Activated T-helper 17 cell treated with anti-CD3 and anti-CD28 coated beads, Interleukin-2, amount 50 U/mL, for 72 hours (primary cell): ENCODE measurements around the gene PRKCQ. TPM values are rescaled to one million over a fixed set of nuclear protein-coding genes. Genes with fewer than 3 reads are reported as not detected.

ENCODE experiments used
- ATAC-seq: fragments of 150-1000 bp; cut with Tn5 transposase; replicated peaks from 2 replicates; pipeline ENCODE4 v1.10.0; 2021; ENCODE audit warnings: mild to moderate bottlenecking, moderate library complexity
- H3K27ac Mint-ChIP-seq: one replicate; pipeline ENCODE4 v1.8.0; 2022; ENCODE audit warnings: mixed read lengths
- H3K27me3 Mint-ChIP-seq: one replicate; pipeline ENCODE4 v1.8.0; 2022; ENCODE audit warnings: mixed read lengths
- H3K36me3 Mint-ChIP-seq: one replicate; pipeline ENCODE4 v1.8.0; 2022; ENCODE audit warnings: low read depth, mild to moderate bottlenecking, mixed read lengths
- H3K4me1 Mint-ChIP-seq: one replicate; pipeline ENCODE4 v1.8.0; 2022; ENCODE audit warnings: mixed read lengths
- H3K4me3 Mint-ChIP-seq: one replicate; pipeline ENCODE4 v1.8.0; 2022; ENCODE audit warnings: mild to moderate bottlenecking, mixed read lengths
- H3K9me3 Mint-ChIP-seq: one replicate; pipeline ENCODE4 v1.8.0; 2022; ENCODE audit warnings: mixed read lengths
- total RNA-seq, 2 donors: library from RNA; stranded (reverse); gene quantifications; one replicate each; pipeline ENCODE4 v1.2.3, GENCODE V29; 2022

PRKCQ gene
- total RNA-seq, 2 donors from 2014 or later: 35.3 to 37.8 TPM

DNA sequence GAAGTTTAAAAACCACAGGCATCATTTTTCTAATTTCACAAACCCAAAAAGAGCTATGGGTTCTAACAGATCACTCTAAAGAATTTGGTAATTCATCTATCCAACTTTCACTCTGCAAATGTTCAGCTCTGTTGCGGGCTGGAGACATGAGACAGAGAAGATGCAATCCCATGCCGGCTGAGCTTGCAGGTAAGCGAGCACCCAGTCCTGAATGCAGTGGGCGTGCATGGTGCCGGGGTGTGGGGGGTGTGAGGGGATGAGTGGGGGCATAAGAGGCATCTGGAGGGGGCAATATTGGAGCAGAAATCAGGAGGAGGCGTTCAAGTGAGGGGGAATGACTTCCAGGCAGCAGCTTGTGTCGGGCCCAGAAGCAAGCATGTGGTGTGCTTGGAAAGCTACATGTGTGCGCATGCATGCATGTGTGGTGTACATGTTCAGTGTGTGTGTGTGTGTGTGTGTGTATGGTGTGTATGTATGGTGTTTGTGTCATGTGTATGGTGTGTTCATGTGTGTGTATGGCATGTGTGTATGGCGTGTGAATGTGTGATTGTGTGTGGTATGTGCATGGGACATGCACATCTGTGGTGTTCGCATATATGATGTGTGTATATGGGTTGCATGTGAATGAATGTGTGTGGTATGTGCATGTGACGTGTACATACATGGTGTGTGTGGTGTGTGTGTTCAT is 172.9 kb downstream of the PRKCQ start:
- Mint-ChIP-seq H3K9me3 (no peaks in the 10 kb centered on the region), H3K4me3 (peak overlapping the region; percentile 90), H3K27ac (peak overlapping the region; percentile 76), H3K4me1 (peaks cover 33% of the 10 kb centered on the region), H3K27me3 (no peaks in the 10 kb centered on the region), H3K36me3 (peaks cover 7% of the 10 kb centered on the region)
- ATAC-seq: peak; percentile 55

DNA sequence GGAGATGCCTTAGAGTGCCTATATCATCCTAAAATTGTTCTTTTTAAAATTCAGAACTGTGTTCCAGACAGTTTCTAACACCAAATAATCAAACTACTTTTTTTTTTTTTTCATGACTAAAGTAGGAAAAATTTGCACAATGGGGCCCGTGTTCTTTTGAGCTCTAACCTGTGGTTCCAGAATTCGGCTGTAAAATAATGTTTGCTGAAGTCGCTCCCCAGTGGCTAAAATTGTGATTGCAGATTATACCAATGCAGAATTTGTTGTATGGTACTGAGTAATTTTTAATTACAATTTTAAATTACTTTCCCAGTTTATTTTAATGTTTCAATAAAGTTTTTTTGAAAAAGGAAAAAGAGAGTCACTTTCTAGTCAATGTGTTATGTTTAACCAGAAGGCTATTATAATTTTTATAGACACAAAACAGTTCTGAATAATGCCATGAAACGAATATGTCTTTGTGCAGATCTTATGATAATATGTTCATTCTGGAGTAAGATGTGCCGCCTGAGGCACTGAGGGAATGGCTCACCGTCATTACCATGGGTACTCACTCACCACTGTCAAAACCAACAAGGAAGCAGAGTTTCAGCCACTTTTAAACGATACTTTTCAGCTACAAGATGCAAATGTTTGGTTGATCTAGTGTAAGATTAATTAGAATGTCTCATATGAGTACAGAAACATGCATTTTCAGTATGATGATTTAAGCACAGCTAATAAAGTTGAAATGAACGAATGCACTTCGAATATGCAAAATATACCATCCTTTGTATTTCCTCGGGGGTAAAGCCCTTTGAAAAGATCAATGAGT is 173.6 kb downstream of the PRKCQ start:
- peak; percentile 81 for ATAC-seq
- no peaks in the 10 kb centered on the region for H3K27me3 Mint-ChIP-seq
- H3K4me3 Mint-ChIP-seq: peak overlapping the region; percentile 90
- peaks cover 40% of the 10 kb centered on the region for H3K4me1 Mint-ChIP-seq
- peaks cover 7% of the 10 kb centered on the region for H3K36me3 Mint-ChIP-seq
- H3K9me3 Mint-ChIP-seq: no peaks in the 10 kb centered on the region
- peak overlapping the region; percentile 76 for H3K27ac Mint-ChIP-seq

DNA sequence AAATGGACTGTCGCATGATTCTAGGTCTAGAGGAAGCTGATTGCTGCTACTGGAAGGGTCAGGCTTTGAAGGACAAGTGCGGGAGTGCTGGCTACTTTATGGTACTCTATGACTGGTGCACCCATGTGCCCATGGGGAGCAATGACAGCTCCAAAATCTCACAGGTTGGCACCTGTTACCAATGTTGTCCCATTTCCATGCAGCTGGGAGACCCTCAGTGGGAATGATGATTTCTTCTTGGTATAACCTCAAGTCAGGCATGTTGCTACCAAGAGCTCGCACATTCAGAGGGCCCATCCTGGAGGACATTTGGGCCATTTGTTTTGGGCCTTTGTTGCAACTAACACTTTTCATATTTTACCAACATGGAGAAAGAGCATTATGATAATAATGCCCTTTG is 174.4 kb downstream of the PRKCQ start:
- no peak for ATAC-seq
- no peaks in the 10 kb centered on the region for H3K27me3 Mint-ChIP-seq
- peak overlapping the region; percentile 90 for H3K4me3 Mint-ChIP-seq
- no peaks in the 10 kb centered on the region for H3K9me3 Mint-ChIP-seq
- H3K4me1 Mint-ChIP-seq: peaks cover 40% of the 10 kb centered on the region
- peak overlapping the region; percentile 78 for H3K27ac Mint-ChIP-seq
- peaks cover 7% of the 10 kb centered on the region for H3K36me3 Mint-ChIP-seq

DNA sequence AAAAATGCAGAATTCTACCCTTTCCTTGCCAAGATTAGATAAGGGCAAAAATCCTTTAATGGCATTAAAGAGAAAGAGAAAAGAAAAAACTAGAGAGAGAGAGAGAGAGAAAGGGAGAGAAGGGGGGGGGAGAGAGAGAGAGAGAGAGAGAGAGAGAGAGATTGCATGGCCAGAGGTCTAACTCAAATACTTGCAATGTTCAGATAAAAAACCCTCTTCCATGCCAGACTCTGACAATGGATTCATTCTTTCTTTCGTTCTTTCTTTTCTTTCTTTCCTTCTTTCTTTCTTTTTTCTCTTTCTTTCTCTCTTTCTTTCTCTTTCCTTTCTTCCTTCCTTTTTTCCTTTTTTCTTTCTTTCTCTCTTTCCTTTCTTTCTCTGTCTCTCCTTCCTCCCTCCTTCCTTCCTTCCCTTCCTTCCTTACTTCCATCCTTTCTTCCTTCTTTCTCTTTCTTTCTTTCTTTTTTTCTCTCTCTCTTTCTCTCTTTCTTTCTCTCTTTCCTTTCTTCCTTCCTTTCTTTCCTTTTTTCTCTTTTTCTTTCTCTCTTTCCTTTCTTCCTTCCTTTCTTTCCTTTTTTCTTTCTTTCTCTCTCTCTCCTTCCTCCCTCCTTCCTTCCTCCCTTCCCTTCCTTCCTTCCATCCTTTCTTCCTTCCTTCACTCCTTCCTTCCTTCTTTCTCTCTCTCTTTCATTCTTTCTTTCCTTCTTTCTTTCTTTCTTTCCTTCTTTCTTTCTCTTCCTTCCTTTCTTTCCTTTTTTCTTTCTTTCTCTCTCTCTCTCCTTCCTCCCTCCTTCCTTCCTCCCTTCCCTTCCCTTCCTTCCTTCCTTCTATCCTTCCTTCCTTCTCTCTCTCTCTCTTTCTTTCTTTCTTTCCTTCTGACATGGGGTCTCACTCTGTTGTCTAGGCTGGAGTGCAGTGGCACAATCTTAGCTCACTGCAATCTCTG is 175.7 kb downstream of the PRKCQ start:
- peak overlapping the region; percentile 78 for H3K27ac Mint-ChIP-seq
- H3K4me3 Mint-ChIP-seq: no peak overlapping the region
- no peaks in the 10 kb centered on the region for H3K9me3 Mint-ChIP-seq
- peaks cover 32% of the 10 kb centered on the region for H3K4me1 Mint-ChIP-seq
- H3K36me3 Mint-ChIP-seq: no peaks in the 10 kb centered on the region
- no peak for ATAC-seq
- no peaks in the 10 kb centered on the region for H3K27me3 Mint-ChIP-seq

DNA sequence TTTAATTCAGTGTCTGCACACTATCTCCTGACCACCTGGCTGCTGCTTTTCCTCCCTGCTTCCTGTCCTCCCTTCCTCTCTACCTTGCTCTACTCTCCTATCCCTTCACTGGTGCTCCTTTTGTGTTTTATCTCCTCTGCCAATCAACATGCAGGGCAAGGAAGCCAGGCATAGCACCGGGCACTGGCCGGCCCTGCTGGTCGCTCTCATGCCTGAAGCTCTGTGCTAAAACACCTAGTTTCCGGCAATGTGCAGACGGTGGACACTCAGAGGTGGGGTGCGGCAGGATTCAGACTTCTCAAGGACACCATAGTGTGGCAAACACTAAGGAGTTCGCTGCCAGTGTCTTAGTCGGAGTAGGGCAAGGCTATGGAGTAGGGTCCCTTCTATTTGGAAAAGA is 177.1 kb downstream of the PRKCQ start:
- H3K27me3 Mint-ChIP-seq: no peaks in the 10 kb centered on the region
- no peak overlapping the region for H3K4me3 Mint-ChIP-seq
- peak overlapping the region; percentile 11 for H3K27ac Mint-ChIP-seq
- ATAC-seq: no peak
- H3K4me1 Mint-ChIP-seq: peaks cover 26% of the 10 kb centered on the region
- no peaks in the 10 kb centered on the region for H3K9me3 Mint-ChIP-seq
- no peaks in the 10 kb centered on the region for H3K36me3 Mint-ChIP-seq

DNA sequence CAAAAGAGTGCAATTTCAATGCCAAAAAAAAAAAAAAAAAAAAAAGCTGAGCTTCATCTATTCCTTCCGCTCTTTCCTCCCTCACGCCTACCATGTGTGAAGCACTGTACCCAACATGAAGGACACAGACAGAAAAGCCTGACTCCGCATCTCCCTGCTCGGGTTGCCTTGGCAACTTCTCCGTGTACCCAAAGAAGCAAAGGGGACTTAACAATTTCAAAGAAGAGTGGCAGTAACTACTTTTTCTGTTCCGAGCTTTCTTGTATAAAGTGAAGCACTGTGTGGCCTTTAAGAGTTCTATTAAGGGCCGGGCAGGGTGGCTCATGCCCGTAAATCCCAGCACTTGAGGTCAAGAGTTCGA is 177.7 kb downstream of the PRKCQ start:
- H3K9me3 Mint-ChIP-seq: no peaks in the 10 kb centered on the region
- no peak overlapping the region for H3K4me3 Mint-ChIP-seq
- H3K36me3 Mint-ChIP-seq: no peaks in the 10 kb centered on the region
- H3K4me1 Mint-ChIP-seq: peaks cover 23% of the 10 kb centered on the region
- no peak for ATAC-seq
- no peak overlapping the region for H3K27ac Mint-ChIP-seq
- H3K27me3 Mint-ChIP-seq: no peaks in the 10 kb centered on the region

DNA sequence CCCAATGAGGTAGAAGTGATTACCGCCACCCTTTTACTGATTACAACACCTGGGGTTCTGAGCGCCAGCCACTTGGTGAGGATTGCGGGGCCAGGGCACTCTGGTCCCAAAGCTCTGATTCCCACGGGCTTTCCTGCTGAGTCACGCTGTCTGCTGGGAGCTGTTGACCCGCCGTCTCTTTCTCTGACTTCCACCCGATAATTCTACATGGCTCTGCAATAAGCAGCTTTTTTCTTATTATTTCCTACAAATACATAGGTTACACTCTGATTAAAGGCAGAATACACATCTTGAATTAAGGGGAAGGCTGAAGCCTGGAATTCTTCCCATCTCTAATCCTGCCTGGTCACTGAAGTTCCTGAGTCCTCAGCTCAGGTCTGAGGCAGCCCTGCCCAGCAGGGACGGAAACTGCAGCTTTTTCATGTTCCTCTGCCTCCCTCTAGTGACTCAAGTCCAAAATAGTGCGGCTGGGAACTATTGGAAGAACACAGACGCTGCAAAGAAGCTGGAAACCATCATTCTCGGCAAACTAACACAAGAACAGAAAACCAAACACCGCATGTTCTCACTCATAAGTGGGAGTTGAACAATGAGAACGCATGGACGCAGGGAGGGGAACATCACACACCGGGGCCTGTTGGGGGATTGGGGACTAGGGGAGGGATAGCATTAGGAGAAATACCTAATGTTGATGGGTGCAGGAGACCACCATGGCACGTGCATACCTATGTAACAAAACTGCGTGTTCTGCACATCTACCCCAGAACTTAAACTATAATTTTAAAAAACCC is 178.3 kb downstream of the PRKCQ start:
- Mint-ChIP-seq H3K27ac (peak overlapping the region; percentile 35), H3K4me1 (peaks cover 17% of the 10 kb centered on the region), H3K9me3 (no peaks in the 10 kb centered on the region), H3K4me3 (peak overlapping the region; percentile 46), H3K36me3 (no peaks in the 10 kb centered on the region), H3K27me3 (no peaks in the 10 kb centered on the region)
- ATAC-seq: peak; percentile 70

DNA sequence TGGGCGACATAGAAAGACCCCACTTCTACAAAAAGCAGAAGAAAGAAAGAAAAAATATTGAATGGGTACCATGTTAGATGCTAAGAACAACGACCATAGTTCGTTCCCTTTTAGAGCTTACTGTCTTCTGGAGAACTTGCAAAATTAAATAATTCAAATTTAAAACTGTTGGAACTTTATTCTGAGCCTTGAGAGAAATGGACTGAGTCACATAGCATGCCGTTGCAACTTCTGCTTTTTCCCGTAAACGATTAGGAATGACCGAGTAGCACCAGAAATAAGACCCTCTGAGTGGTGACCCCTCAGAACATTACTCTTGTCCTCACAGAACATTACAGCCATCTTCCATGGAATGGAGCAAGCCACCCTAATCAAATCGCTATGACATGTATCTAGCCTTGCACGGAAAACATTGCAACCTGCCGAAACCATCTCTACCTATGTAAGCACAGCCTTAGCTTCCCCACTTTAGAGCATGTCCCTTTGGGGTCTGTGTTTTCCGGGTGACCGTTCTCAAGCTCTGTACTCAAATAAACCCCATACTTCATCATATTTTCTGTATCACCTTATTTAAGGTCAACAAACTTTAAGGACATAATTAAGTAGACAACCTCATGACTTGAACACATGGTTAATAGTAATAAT is 179.1 kb downstream of the PRKCQ start:
- Mint-ChIP-seq H3K27ac (peak overlapping the region; percentile 35), H3K9me3 (no peaks in the 10 kb centered on the region), H3K27me3 (no peaks in the 10 kb centered on the region), H3K4me3 (no peak overlapping the region), H3K4me1 (peaks cover 13% of the 10 kb centered on the region), H3K36me3 (no peaks in the 10 kb centered on the region)
- ATAC-seq: no peak

DNA sequence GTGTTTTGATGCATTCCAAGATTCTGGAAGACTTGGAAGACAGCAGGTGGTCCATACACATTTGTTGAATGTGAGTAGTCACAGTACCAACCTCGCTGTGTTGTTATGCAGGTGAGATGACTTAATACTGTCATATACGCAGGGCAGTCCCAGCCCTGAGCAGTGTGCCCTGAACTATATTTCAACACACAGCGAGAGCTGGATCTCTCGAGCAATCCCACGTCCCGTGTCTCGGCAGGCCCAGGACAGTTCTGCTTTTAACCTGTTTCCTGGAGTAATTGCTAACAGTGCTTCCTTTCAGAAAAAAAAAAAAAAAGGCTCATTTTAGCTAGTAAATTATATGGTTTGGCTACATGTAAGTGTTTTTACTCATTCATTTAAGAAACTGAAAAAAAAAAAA is 179.7 kb downstream of the PRKCQ start:
- Mint-ChIP-seq H3K36me3 (no peaks in the 10 kb centered on the region), H3K9me3 (no peaks in the 10 kb centered on the region), H3K4me3 (no peak overlapping the region), H3K27me3 (no peaks in the 10 kb centered on the region), H3K27ac (no peak overlapping the region), H3K4me1 (peaks cover 13% of the 10 kb centered on the region)
- no peak for ATAC-seq

DNA sequence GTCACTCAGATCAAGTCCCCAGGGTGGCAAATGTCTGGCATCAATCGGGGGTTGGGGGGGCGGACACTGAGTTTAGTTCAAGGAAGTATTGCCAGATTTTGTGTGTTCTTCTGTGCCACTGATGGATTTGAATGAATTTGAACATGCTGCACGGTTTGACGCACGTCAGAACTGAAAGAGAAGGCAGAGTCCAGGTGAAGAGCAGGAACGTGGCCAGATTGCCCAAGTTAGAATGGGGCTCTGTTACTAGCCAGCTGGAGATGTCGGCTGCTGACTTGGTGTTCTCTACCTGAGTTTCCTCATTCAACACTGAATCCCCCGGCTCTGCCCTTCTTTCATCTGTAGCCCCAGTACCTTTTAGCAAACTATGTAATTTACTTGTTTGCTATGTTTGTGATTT is 180.2 kb downstream of the PRKCQ start:
- Mint-ChIP-seq H3K4me3 (no peak overlapping the region), H3K27me3 (no peaks in the 10 kb centered on the region), H3K36me3 (no peaks in the 10 kb centered on the region), H3K4me1 (peaks cover 12% of the 10 kb centered on the region), H3K27ac (no peak overlapping the region), H3K9me3 (no peaks in the 10 kb centered on the region)
- ATAC-seq: no peak

DNA sequence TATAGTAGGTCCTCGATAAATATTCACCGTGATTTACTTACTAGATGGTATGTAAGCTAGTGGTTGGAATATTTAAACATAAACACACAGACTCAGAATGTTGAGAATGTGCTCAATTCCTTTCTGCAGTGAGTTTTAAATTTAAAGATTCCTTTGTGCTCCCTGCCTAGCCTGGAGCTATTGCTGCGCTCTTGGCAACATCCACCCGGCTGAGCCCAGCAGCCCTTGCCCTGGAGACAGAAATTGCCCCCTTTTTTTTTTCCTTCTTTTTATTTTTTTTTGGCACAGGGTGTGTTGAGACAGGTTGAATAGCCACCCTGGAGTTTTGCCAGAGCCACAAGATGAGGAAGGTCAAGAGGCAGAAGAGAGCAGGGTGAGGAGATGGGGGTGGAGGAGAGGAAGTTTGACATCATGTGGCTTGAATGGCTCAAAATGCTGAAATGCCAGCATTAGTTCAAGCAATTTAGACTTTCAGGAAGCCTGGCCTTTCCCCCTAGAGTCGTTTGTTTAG is 180.8 kb downstream of the PRKCQ start:
- Mint-ChIP-seq H3K4me1 (peaks cover 7% of the 10 kb centered on the region), H3K27ac (peak overlapping the region; percentile 58), H3K4me3 (no peak overlapping the region), H3K9me3 (no peaks in the 10 kb centered on the region), H3K36me3 (no peaks in the 10 kb centered on the region), H3K27me3 (no peaks in the 10 kb centered on the region)
- ATAC-seq: no peak

DNA sequence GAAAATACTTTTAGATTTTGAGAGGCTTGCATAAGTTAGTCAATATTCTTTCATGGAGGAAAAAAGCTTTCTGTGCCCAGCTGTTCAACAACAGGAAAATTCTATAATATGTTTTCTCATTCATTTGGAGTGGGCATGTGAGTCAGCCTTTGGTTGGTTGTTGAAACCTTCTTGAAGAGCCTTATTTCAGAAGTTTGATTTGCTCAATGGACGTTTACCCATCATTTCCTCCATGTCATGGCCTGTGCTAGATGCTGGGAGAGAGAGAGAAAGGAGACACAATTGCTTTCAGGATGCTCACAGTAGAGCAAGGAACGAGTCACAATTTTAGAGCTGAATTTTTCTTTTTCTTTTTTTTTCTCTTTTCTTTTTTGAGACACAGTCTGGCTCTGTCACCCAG is 181.7 kb downstream of the PRKCQ start:
- H3K9me3 Mint-ChIP-seq: no peaks in the 10 kb centered on the region
- no peaks in the 10 kb centered on the region for H3K36me3 Mint-ChIP-seq
- H3K27me3 Mint-ChIP-seq: no peaks in the 10 kb centered on the region
- ATAC-seq: peak; percentile 55
- peaks cover 14% of the 10 kb centered on the region for H3K4me1 Mint-ChIP-seq
- no peak overlapping the region for H3K27ac Mint-ChIP-seq
- H3K4me3 Mint-ChIP-seq: no peak overlapping the region

DNA sequence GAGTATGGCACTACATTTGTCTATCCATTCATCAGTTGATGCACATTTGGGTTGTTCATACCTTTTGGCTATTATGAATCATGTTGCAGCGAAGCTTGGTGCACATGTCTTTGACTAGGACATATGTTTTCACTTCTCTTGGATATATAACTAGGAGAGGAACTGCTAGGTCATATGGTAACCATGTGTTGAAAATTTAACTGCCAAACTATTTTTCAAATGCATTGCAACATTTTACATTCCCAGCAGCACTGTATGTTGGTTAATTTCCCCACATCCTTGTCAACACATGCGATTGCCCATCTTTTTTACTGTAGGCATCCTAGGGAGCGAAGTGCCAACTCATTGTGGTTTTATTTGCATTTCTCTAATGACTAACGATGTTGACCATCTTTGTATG is 183.4 kb downstream of the PRKCQ start:
- no peak overlapping the region for H3K27ac Mint-ChIP-seq
- no peaks in the 10 kb centered on the region for H3K36me3 Mint-ChIP-seq
- peak; percentile 23 for ATAC-seq
- H3K4me3 Mint-ChIP-seq: no peak overlapping the region
- H3K4me1 Mint-ChIP-seq: peaks cover 9% of the 10 kb centered on the region
- H3K27me3 Mint-ChIP-seq: no peaks in the 10 kb centered on the region
- H3K9me3 Mint-ChIP-seq: no peaks in the 10 kb centered on the region
